Stimulated activated CD4-positive, alpha-beta T cell treated with anti-CD3 and anti-CD28 coated beads, Interleukin-12 subunit alpha, Interleukin-12 subunit beta, amount 100 ng/mL, for 24 hours (primary cell): ENCODE data around the gene PPM1B.
A peak's percentile ranks its signal among the peaks of the same experiment; 100 is the strongest.
"Not testable (repeated sequence)": the region's sequence is repeated elsewhere in the genome, so short reads cannot be mapped to it uniquely, and the experiment has no call there.

Source experiments
- DNase-seq, 2 experiments: peaks; one replicate each; pipeline ENCODE4 v3.0.0-alpha.2; 2020; ENCODE audit warnings: low read depth in 2 of 2

PPM1B gene

DNA sequence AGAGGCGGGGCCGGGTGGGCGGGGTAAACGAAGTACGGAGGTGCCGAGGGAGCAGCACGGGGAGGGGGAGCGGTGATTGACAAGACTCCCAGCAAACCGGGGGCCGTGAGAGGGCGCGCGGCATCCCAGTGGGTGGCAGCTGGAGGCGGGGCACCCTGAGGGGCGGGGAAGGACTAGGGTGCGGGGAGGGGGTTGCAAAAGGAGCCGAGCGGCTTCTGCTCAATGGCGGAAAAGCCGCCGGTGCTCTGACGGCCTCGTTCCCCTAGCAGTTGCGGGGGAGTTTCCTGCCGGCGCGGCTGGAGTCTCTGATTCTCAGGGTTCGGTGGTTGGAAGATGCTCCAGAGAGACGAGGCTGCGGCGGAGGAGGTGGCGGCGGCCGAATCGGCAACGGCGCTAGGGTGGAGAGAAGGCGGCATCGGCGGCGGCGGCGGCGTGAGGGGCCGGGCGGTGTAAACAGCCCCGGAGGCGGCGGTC lies at the start of gene PPM1B:
Gene PPM1B (plus strand): TSS at position 195 of the 474 bp plus-strand sequence. CDS start 32,325 bp downstream, outside the sequence.
- DNase-seq: peak; percentile 98 to 99

DNA sequence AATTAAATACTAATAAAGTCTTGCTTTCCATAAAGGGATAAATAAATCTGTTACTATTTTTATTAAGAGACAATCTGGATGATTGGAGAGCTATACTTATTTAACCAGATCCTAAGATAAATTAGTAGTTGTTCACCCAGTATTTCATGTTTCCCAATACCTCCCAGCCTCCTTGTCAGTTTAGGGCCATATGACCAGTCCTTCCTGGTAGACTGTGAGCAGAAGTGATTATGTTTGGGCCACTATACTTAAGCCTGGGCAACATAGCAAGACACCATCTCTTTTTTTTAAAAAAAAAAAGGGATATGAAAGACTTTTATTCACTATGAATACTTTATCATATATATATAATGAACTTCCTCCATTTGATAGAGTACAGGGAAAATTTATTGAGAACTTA lies 48.8 kb upstream of the PPM1B start:
- no peak for DNase-seq

DNA sequence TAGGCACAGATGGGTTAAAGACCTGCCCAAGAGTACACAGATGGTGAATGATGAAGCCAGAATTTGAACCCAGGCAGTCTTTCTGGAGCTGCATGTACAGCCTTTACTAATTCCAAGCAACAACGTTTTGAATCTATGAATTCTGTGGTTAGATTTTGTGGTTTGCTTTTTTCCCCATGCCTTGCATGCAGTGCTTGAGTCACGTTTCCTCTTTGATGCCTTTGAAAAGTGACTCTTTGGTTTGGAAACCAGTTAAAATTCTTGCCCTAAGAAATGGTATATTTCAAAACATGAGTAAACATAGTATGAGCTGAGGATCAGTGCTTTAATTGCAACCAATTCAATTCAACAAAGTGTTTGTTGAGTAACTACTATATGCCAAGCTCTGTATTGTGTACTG lies 48.2 kb upstream of the PPM1B start:
- peak in 1 of 2 experiments; percentile 4 for DNase-seq

DNA sequence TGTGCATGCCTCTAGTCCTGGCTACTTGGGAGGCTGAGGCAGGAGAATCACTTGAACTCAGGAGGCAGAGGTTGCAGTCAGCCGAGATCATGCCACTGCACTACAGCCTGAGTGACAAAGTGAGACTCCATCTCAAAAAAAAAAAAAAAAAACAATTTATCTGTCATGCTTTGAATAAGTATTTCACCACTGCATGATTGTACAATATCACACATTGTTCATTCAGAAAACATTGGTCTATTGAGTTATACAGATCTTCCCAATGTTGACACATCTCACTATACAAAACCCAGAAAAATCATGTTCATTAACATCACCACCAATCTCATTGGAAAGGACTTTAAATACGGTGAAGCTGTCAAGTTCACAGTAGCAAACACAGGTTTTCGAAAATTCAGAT lies 46.8 kb upstream of the PPM1B start:
- no peak for DNase-seq

DNA sequence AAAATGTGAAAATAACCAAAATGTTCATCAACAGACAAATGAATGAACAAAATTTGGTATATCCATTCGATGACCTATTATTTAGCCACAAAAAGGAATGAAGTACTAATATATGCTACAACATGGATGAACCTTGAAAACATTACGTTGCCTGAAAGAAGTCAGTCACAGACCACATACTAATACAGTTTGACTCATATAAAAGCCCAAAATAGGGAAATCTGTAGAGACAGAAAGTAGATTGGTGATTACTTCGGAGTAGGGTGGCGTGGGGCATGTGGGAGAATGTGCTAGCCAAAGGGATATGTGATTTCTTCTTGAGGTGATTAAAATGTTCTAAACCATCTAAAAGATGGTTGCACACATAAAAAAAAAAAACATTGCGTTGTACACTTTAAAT lies 44.2 kb upstream of the PPM1B start:
- no peak for DNase-seq

DNA sequence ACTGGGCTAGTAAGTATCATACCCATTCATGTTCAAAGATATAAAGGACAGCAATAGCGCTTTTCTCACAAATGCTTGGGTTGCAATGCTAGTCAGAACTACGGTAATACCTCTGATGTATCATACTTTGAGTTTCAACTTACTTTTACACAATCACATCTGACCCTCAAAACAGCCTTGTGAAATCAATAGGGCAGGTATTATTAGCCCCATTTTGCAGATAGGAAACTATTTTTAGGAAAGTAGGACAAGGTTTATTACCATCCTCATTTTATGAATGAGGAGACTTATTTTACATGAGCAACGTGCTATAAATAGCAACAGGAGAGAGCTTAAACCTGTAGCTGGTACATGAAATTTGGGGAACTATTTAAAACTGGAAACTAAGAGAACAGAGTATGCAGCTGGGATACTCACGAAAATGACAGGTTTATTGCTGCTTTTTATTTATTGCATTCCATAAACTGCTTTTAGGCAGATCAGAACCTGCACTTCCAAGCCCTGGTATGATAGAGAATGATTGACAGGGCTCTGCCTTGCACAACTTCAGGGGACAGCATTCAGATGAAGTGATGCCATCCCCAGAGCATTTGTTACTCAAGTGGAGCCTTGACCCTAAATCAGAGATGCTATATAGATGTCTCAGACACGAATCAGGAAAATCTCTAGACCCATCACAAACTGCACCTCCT lies 42.4 kb upstream of the PPM1B start:
- no peak for DNase-seq

DNA sequence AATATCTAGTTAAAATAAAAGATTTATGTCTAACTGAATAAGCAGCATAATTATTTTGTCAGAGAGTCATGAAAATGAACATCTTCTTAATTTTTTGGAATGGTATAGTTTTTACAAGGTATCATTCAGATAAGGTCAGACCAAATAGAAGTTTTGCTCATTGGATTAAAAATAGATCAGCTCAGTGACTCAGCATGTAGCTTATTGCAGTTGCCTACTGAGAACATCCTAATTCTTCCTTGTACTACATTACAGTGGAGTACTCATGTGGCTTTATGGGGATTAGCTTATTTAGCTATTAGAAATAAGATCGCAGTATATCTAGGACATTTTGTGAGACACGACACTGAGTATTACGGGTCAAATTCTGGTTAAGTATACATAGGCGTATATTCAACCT lies 38.2 kb upstream of the PPM1B start:
- no peak for DNase-seq

DNA sequence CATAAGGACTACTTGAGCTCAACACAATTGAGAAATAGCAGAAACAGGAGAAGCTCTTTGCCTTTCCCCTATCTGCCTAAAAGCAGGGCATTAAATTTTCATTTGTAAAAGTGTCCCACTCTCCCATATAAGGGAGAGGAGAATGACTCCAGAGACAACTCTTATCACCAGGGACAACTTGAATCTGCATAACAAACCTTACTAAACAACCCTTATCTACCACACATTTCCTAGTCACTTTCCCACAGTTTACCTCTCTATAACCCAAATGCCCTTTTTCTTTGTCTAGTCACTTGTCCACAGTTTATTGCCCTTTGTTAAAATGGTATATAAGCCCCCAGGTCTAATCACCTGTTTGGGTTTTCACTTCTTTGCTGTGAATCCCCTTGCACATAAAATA lies 37.5 kb upstream of the PPM1B start:
- DNase-seq: no peak

DNA sequence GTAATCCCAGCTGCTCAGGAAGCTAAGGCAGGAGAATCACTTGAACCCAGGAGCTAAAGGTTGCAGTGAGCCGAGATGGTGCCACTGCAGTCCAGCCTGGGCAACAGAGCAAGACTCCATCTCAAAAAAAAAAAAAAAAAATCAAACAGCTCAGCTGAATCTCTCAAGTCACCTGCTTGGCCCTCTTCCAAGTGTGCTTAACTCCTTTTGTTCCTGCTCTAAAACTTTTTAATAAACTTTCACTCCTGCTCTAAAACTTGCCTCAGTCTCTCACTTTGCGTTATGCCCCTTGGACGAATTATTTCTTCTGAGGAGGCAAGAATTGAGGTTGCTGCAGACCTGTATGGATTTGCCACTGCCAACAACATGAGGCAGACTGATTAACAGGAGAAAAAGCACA lies 35.1 kb upstream of the PPM1B start:
- DNase-seq: not testable (repeated sequence)

DNA sequence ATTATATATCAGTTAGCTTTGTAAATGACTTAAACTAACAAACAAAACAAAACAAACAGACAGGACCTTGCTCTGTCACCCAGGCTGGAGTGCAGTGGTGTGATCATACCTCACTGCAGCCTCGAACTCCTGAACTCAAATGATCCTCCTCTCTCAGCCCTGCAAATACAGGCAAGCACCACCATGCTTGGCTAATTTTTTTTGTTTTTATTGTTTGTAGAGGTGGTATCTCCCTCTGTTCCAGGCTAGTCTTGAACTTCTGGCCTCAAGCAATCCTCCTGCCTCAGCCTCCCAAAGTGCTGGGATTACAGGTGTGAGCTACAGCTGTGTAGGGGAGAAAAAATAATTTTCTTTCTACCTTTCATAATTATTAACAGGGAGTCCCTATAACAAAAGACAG lies 33.8 kb upstream of the PPM1B start:
- DNase-seq: no peak

DNA sequence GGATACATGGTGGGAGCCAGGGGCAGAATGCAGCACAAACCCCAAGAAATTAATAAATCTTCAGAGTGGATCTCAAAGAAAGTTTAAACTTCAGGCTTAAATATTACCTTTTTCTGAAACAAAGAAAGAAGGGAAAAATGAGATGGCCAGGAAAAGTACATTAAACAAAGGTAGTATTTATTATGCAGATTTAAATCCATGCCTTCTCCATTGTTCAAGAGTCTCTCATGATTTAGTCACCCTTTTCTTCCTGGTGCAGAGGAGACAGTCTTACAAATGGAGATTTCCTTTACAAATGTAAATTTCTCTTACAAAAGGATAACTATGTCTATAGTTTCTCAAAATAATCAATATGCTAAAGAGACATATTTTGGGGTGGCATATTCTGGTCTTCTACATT lies 33.4 kb upstream of the PPM1B start:
- DNase-seq: no peak

DNA sequence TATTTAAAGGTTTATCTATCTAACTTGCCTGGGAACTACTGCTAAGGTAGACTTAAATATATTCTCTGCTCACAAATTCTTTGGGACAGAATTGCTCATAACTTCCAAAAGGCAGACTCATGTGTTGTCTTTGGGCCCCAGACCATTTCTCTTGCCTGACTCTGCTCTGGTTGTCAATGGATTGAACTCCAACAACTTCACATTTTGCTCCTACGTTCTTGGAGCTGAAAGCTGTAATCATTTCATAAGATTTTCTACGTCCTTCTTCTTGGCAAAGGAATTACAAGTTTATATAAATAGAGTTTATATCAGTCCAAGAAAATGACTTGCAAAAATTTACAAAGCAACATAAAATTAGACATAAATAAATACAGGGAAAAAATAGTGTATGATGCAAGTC lies 32.9 kb upstream of the PPM1B start:
- no peak for DNase-seq

DNA sequence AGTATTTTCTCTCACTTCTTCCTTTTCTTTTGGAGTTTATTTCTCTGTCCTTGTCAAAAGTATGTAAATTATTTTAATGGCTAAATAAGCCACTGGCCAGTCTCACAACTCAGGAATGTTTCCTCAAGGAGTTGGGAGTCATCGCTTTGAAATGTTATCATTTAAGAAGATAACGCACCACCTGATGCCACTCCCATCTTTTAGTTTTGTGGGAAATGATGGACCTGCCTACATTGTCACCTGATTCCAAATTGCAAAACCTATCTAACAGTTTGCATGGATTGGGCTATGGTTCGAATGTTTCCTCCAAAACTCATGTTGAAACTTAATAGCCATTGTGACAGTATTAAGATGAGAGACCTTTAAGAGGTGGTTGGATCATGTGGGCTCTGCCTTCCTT lies 32.4 kb upstream of the PPM1B start:
- DNase-seq: no peak

DNA sequence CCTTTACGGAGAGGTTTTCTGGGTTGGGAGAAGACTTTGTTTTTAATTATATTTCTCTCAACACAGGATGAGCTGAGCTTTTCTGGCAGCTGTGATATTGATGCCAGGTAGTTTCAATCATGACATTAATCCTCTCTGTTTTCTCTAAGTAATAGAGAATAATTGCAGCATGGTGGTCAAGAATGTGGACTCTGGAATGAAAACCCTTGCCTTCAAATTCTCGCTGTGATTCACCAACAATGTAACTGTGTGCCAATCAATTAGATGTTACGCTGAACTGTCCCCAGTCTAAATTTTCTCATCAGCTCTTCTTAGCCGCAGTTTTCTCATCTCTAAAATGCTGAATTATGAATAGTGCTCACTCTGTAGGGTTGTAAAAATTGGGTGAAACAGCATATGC lies 31.6 kb upstream of the PPM1B start:
- no peak for DNase-seq

DNA sequence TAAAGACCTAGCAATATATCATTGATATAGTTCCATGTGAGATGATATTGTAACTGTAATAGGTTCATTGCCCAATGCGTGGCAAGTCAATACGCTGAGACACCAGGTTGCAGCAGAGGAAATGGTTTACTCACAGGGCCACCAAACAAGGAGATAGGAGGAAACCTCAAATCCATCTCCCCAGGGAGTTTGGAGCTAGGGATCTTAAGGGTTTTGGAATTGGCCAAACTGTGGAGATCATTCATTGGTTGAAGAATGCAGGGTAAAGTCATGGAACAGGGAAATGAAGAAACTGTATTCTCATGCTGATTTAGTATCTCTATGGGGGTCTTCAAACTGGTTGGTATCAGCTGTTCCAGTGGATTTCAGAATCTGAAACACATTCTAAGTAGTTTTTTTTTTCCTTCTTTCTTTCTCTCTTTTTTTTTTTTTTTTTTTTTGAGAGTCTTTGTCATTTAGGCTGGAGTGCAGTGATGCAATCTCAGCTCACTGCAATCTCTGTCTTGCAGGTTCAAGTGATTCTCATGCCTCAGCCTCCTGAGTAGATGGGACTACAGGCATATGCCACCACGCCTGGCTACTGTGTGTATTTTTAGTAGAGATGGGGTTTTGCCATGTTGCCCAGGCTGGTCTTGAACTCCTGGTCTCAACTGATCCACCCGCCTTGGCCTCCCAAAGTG lies 30.7 kb upstream of the PPM1B start:
- DNase-seq: no peak

DNA sequence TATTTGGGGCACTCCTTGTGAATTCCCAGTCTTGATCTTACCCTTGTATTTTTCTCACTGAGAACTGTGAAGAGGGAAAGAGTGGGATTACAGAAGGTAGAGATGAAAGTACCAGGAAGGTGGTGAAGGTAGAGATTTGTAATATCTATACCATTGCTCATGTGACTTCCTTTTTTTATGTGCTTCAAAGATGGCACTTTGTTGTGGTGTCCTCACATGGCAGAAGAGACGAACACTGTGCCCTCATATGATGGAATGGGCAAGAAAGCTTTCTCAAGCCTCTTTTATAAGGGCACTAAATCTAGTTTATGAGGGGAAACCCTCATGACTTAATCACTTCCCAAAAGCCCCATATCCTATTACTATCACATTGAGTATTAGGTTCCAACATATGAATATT lies 28.9 kb upstream of the PPM1B start:
- DNase-seq: no peak

DNA sequence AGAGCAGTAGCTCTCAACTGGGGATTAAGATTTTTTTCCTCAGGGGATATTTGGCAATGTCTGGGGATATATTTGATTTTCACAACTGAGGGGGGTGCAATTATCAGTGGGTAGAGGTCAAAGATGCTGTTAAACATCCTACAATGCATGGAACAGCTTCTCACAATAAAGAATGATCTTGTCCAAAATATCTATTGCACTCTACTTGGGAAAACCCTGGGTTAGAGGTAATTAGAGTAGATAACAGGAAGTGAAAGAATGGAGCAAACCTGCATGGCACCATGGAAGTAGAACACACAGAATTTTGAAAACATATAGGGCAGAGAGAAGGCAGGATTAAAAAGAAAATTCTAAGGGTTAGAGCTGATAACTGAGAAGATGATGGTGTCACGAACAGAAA lies 26.4 kb upstream of the PPM1B start:
- no peak for DNase-seq

DNA sequence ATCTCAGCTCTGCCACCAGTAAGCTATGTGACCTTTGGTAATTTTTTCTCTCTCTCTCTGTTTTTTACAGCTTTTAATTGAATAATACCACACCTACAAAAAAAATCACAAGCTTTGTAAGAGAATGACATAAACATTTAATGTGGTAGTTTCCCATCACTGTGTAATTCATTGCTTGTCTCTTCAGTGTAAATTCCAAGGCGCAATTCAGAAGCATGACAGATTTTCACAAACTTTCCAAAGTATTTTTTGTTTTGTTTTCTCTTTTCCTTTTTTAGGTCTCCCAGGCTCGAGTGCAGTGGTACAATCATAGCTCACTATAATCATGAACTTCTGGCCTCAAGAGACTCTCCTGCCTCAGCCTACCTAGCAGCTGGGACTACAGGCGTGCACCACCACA lies 25.0 kb upstream of the PPM1B start:
- DNase-seq: no peak

DNA sequence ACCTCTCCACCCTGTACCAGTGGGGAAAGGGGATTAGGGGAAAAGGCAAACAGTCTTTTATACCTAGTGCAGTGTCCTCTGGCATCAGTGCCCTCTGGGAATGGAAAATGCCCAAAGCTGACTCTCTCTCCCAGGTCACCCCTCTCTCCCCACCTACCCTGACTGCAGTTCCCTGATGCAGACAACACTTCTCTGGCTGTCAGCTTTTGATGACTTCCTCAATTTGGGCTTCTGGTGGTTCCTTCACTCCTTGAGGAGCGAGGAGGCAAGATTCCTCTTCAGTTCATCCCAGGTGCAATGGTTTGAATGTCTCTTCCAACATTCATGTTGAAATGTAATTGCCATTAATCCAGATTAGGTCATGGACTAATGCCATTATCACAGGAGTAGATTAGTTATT lies 19.7 kb upstream of the PPM1B start:
- no peak for DNase-seq

DNA sequence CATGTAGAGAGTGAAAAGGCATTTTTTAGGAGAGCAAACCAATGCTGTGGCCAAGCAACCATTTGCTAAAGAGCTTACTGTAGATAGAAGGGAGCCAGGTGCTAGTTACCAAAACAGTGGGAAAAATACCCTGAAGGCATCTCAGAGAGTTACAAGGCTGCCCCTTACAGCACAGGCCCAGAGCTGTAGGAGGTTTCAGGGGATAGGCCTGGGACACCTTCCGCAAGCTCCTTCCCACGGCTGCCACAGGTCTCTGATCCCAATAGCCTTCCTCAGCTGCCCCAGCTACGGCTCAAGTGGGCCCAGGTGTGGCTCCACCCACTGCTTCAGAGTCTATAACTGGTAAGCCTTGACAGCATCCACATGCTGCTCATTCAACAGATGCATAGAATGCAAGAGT lies 18.2 kb upstream of the PPM1B start:
- no peak for DNase-seq

DNA sequence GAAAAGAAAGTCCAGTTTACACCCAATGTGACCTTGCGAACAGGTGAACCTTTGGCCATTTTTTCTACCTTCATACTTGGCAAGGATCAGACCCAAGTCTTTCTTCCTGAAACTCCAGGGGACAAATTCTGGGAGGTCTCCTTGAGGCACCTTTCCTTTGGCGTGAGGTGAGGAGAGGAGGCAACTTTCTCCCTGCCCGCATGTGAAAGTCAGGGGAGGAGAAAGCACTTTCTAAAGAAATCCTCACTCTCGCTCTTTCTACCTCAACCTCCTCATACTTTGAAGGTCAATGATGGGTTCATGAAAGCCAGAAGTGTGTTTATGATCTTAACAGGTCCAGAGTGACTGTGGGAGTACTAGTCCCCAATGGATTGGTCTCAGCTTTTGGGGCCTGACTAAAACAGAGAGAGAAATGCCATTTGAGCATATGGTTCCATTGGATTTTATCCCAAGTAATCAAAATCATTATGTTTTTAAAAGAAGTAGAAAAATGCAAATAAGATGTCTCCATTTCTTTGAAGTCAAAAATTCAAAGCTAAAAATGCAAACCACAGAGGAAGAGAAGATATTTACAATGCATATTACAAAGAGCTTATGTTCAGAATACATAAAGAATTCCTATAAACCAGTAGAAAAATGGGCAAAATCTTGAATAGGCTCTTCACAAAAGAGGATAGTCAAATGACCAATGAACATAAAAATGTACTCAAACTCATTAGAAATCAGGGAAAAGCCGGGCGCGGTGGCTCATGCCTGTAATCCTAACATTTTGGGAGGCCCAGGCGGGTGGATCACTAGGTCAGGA lies 15.6 kb upstream of the PPM1B start:
- DNase-seq: no peak

DNA sequence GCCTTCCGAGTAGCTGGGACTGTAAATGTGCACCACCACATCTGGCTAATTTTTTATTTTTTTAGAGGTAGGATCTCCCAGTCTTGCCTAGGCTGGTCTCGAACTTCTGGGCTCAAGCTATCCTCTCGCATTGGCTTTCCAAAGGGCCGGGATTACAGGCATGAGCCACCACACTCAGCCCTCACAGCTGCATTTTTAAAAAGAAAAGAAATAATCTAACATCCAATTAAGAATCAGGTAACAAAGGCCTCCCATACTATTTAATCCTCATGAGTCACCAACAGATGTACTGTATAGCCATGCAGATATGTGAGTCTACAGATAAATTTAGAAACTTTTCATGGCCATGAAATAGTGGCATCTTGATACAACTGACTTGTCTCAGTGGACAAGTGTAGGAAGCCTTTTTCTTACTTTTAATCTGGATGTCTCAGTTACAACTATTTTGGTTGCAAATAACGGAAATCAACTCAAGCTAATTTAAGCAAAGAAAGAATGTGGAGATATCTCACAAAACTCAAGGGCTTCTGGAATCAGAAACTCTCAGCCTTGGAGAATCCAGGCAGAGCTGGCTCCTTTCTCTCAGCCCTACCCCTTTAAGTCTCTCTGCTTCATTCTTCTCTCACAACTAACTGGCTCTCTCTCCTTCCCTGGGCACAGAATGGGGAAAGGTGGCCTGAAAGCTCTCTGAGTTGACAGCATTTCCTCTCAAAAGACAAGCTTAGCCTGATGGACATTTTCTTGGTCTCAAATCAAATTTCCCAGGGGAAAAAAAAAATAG lies 12.8 kb upstream of the PPM1B start:
- no peak for DNase-seq
